Adrenal gland (tissue), 12 donors: ENCODE results near the gene TMEM201. TPM values are rescaled to one million over a fixed set of nuclear protein-coding genes. Genes with fewer than 3 reads are reported as not detected.

Experiments
- DNase-seq, 7 donors: peaks; one replicate each; pipeline ENCODE4 v3.0.0-alpha.2; 2019 to 2020
- H3K27ac ChIP-seq, 5 donors: fragments of 200-600 bp; sonication (generic) in 4 of 5; 1 replicate in 3 of 5; 2 replicates in 2 of 5; pipeline versions ENCODE4 v1.5.1 to v1.8.0; 2016 to 2020; ENCODE audit warnings: mild to moderate bottlenecking in 1 of 5
- H3K27me3 ChIP-seq: fragments of 200-600 bp; 2 replicates; pipeline ENCODE4 v1.8.0; 2021
- H3K36me3 ChIP-seq, 2 donors: fragments of 200-600 bp; replicated peaks in 1 of 2; 1 replicate in 1 of 2; 2 replicates in 1 of 2; pipeline versions ENCODE4 v1.5.1 to v1.8.0; 2018 to 2022
- H3K4me1 ChIP-seq, 2 donors: fragments of 200-600 bp; replicated peaks in 1 of 2; 1 replicate in 1 of 2; 2 replicates in 1 of 2; pipeline versions ENCODE4 v1.5.1 to v1.8.0; 2018 to 2021
- H3K4me3 ChIP-seq, 4 donors: fragments of 200-600 bp; sonication (generic) in 3 of 4; one replicate each; pipeline ENCODE4 v1.5.1; 2016 to 2018
- H3K9me3 ChIP-seq, 3 donors: fragments of 200-600 bp; sonication (generic) in 1 of 3; replicated peaks in 1 of 3; 1 replicate in 2 of 3; 2 replicates in 1 of 3; pipeline versions ENCODE4 v1.5.1 to v1.8.0; 2016 to 2021
- CTCF ChIP-seq, 6 experiments: fragments of 450-650 bp in 4 of 6; fragments of 200-600 bp in 2 of 6; sonication (generic) in 1 of 6; IDR thresholded peaks; 1 replicate in 5 of 6; 2 replicates in 1 of 6; pipeline versions ENCODE4 v1.5.1 to v1.8.0; 2016 to 2021; ENCODE audit warnings: antibody characterized with exemption in 6 of 6, mild to moderate bottlenecking in 2 of 6, moderate library complexity in 1 of 6
- POLR2A ChIP-seq, 2 donors: fragments of 450-650 bp; IDR thresholded peaks; one replicate each; pipeline ENCODE4 v1.6.1; 2017; ENCODE audit warnings: antibody characterized with exemption in 2 of 2, mild to moderate bottlenecking in 2 of 2, moderate library complexity in 1 of 2
- WGBS, 4 donors: extraction: QIAGEN DNeasy Blood & Tissue Kit in 2 of 4; methylation state at CpG; one replicate each; pipeline versions ENCODE4 v1.1.5 to v1.1.7; 2013 to 2017; 5-methylcytosine and 5-hydroxymethylcytosine counted together
- intact Hi-C, 2 donors: fragments of 100-400 bp; cut with DNase I; formaldehyde crosslinking; loops; one replicate each; pipeline versions ENCODE4 v1.14.1 to v1.15.0; 2022 to 2023
- polyA plus RNA-seq, 3 donors: library from polyadenylated mRNA; stranded (reverse); fragments of 200-250 nt in 2 of 3; fragments of 350-450 nt in 1 of 3; fragmentation: Illumina TruSeq in 1 of 3; extraction: RNeasy Lipid Tissue Mini Kit (QIAGEN cat#74804) in 1 of 3; gene quantifications; one replicate each; pipeline ENCODE4 v1.2.3, GENCODE V29; 2013 to 2014
- total RNA-seq, 9 donors: library from RNA; depleted of rRNA in 4 of 9; stranded (reverse); fragments of >200 nt in 4 of 9; fragments of 120-200 nt in 1 of 9; fragmentation: NEBNext Ultra II Directional in 1 of 9; extraction: Animal tissue kit (Norgen Biotek cat#: 25700) in 1 of 9; gene quantifications; one replicate each; pipeline versions ENCODE4 v1.1.0 to v1.2.4, GENCODE V29; 2013 to 2023
- donor health status: healthy with polysubstance abuse.
- donor health status: Bipolar disorder and iron deficiency.
- donor health status: DM: yes; HTN: yes; CAD: no.
- donor health status: DM: no; HTN: no; CAD: no.
- donor health status: DM: no; HTN: no; CAD: no.
- donor health status: DM: yes; HTN: yes; CAD: no.

Gene TMEM201
- total and polyA plus RNA-seq, 12 donors: 2.1 to 12.6 (median 9.5) TPM

- H3K9me3 ChIP-seq: no peaks in the 10 kb centered on the region
- WGBS, 4 donors: 85 to 97% (median 89%) methylated on average over 4 to 17 of the region's 17 CpGs
- TF ChIP-seq CTCF (IDR thresholded peaks at IDR 0.05) (no peak), POLR2A (IDR thresholded peaks at IDR 0.05) (no peak)
- peaks cover 14 to 16% of the 10 kb centered on the region in 2 donors for H3K4me1 ChIP-seq
- intact Hi-C loops: no loop called here
- H3K27me3 ChIP-seq: no peaks in the 10 kb centered on the region
- no peaks in the 10 kb centered on the region for H3K36me3 ChIP-seq
- peak overlapping the region in 1 of 5 donors; percentile 76 for H3K27ac ChIP-seq
- DNase-seq: no peak
- H3K4me3 ChIP-seq: no peak overlapping the region
Measured at GRCh38 chr1:9595156-9595967, 6.7 kb downstream of the TMEM201 start.

GRCh38 chr1:9595968-9596340 lies 7.2 kb downstream of the TMEM201 start:
- Histone ChIP-seq H3K36me3 (peaks cover 0 to 4% of the 10 kb centered on the region in 2 donors), H3K27me3 (no peaks in the 10 kb centered on the region), H3K27ac (no peak overlapping the region), H3K4me1 (peaks cover 14 to 15% of the 10 kb centered on the region in 2 donors), H3K4me3 (no peak overlapping the region), H3K9me3 (no peaks in the 10 kb centered on the region)
- 90 to 92% (median 91%) methylated on average over 4 to 12 of the region's 12 CpGs for WGBS, 4 donors
- no peak for DNase-seq
- TF ChIP-seq CTCF (IDR thresholded peaks at IDR 0.05) (no peak), POLR2A (IDR thresholded peaks at IDR 0.05) (no peak)
- intact Hi-C loops: no loop called here

- peaks cover 14 to 15% of the 10 kb centered on the region in 2 donors for H3K4me1 ChIP-seq
Measured at GRCh38 chr1:9596415-9597123, 7.9 kb downstream of the TMEM201 start.

More at GRCh38 chr1:9596415-9597123, 7.9 kb downstream of the TMEM201 start:
- peaks cover 0 to 10% of the 10 kb centered on the region in 2 donors for H3K36me3 ChIP-seq
- 78 to 87% (median 84%) methylated on average over 11 to 27 of the region's 27 CpGs for WGBS, 4 donors
- H3K27ac ChIP-seq: peak overlapping the region in 1 of 5 donors; percentile 12
- no peak overlapping the region for H3K4me3 ChIP-seq
- no peaks in the 10 kb centered on the region for H3K27me3 ChIP-seq
- no peaks in the 10 kb centered on the region for H3K9me3 ChIP-seq
- intact Hi-C loops: no loop called here
- DNase-seq: no peak
- TF ChIP-seq CTCF (IDR thresholded peaks at IDR 0.05) (no peak), POLR2A (IDR thresholded peaks at IDR 0.05) (no peak)
